Stimulated activated CD4-positive, alpha-beta T cell treated with anti-CD3 and anti-CD28 coated beads, Interleukin-12 subunit alpha, Interleukin-12 subunit beta, amount 100 ng/mL, for 48 hours (primary cell): ENCODE data around the gene ID1.
"Not testable (repeated sequence)": the region's sequence is repeated elsewhere in the genome, so short reads cannot be mapped to it uniquely, and the experiment has no call there.

ENCODE experiments used
- DNase-seq, 3 donors: peaks; one replicate each; pipeline ENCODE4 v3.0.0-alpha.2; 2020; ENCODE audit warnings: low read depth in 2 of 3, low spot score in 1 of 3

The ID1 gene

DNA sequence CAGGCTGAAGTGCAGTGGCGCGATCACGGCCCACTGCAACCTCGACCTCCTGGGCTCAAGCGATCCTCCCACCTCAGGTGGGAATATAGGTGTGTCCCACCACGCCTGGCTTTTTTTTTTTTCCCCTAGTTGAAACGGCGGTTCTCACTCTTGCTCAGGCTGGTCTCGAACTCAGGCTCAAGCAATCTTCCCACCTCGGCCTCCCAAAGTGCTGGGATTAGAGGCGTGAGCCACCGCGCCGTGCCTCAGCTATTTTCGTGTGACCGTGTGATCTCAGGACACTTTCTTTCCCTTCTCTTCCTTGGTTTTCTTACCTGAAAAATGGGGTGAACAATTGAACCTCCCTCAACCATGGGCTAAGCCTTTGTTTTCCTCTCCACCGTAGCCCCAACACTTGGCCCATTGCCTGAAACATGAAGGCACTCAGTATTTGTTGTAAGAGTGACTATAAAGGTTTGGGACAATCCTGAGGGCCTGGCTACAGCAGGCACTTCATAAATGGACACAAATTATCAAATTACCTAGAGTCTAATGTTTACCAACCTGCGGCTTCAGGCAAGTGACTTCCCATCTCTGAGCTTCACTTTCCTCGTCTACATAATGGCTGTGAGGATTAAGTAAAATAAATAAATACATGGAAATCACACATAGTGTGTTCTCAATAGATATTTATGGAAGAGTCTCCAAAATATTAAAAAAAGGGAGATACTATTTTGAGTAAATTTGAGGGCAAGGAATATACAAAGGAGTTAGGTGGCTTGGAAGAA, 31.4 kb upstream of the ID1 start:
- DNase-seq = no peak

- not testable (repeated sequence) for DNase-seq
Observed at GRCh38 chr20:31574986-31575385, 30.1 kb upstream of the ID1 start.

GRCh38 chr20:31576751-31577150, 28.3 kb upstream of the ID1 start:
- DNase-seq = no peak

DNA sequence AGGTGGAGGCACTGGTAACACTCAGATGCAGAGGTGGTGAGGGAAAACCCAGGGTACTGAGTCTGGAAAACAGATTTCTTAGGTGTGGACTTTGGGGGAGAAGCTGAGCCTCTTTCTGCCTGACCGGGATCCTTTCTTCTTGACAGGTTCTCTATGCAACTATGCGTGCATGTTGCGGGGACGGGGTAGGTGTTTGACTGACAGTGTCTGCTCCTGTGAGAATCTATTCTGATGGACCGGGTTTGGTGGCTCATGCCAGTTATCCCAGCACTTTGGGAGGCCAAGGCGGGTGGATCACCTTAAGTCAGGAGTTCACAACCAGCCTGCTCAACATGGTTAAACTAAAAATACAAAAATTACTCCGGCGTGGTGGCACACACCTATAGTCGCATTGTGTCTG, 27.9 kb upstream of the ID1 start:
- DNase-seq = no peak

GRCh38 chr20:31578448-31579138, 26.5 kb upstream of the ID1 start:
- DNase-seq = no peak

DNA sequence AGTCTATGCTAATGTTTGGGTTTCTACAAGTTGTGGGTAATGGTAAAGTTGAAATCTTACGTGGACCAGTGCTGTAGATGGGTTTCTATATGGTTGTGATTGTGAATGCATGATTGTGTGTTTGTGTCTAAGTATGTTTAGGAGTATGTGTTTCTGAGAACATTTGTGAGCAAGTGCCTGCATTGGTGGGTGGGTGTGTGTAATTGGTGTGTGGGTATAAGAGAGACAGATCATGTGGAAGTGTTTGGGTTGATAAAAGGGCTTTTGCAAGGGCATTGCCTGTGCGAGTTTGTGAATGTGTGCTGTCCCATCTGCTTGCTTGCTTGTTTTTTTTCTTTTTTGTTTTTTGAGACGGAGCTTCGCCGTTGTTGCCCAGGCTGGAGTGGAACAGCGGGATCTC, 25.8 kb upstream of the ID1 start:
- no peak for DNase-seq

DNA sequence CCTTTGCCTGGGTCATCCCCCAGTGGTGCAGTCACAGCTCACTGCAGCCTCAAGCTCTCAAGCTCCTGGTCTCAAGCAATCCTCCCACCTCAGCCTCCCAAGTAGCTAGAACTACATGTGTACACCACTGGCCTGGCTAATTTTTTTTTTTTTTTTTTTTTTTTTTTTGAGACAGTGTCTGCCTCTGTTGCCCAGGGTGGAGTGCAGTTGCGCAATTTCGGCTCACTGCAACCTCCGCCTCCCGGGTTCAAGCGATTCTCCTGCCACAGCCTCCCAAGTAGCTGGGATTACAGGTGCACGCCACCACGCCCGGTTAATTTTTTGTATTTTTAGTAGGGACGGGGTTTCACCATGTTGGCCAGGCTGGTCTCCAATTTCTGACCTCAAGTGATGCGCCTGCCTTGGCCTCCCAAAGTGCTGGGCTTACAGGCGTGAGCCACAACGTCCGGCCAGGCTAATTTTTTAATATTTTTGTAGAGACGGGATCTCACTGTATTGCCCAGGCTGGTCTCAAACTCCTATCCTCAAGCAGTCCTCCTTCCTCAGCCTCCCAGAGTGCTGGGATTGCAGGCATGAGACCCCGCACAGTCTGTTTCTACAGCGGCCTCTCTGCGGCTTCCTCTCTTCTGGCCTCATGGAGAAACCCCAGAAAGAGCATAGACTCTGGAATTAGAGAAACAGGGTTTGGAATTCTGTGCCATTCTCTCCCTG, 25.0 kb upstream of the ID1 start:
- DNase-seq = not testable (repeated sequence)

GRCh38 chr20:31580706-31581105, 24.4 kb upstream of the ID1 start:
- DNase-seq = no peak

DNA sequence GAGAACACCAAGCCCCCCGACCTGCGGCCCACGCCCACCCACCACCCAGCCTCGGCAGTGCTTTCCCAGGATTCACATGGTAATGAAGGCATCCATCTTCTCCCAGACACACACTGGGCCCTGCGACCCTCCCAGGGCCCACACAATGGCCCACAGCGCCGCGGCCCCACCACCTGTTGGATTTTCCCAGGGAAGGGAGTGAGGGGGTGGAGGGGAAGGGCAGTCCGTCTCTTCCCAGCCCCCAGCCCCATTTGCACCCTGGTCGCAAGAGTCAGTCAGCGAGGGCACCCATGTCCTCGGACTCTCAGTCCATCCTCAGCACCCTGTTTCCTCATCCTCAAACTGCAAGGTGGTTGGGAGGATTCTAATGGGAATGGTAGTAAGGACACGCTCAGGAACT, 23.7 kb upstream of the ID1 start:
- DNase-seq = no peak

DNA sequence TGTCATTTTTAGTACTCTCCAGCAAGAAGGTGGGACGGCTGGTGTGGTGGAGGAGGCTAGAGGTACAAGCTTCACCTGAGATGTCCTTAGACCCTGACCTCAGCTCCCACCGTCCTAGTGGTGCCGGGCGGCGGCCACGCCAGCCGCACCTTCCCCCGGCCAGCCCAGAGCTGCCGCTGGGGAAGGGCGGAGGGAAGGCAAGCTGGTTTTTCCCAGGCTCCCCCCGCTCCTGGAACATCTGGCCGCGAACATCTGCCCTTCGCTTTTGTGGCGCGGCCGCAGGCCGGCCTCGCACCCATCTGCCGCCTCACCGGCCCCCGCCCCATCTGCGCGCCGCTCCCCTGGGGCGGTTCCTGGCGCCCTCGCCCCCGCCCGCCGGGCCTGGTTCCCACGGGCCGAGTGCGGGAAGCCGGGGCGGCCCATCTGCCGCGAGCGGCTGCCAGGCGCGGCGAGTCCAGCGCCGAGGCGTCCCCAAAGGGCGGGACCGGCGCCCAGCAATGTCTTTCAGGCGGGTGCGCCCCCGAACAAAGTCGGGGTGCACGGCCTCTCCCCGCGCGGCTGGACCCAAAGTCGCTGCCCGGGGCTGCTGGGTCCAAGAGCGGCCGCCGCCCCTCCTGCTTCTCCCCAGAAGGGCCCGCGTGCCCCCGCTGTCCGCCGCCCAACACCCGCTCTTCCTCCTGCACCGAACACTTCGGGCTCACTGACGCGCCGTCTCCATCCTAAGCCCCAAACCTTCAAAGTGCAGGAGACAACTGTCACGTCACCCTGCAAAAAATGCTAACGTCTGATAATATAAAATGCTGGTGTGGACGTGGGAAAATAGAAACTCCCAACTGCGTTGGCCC, 17.3 kb upstream of the ID1 start:
- DNase-seq = no peak

GRCh38 chr20:31590717-31591225, 14.3 kb upstream of the ID1 start:
- no peak for DNase-seq

DNA sequence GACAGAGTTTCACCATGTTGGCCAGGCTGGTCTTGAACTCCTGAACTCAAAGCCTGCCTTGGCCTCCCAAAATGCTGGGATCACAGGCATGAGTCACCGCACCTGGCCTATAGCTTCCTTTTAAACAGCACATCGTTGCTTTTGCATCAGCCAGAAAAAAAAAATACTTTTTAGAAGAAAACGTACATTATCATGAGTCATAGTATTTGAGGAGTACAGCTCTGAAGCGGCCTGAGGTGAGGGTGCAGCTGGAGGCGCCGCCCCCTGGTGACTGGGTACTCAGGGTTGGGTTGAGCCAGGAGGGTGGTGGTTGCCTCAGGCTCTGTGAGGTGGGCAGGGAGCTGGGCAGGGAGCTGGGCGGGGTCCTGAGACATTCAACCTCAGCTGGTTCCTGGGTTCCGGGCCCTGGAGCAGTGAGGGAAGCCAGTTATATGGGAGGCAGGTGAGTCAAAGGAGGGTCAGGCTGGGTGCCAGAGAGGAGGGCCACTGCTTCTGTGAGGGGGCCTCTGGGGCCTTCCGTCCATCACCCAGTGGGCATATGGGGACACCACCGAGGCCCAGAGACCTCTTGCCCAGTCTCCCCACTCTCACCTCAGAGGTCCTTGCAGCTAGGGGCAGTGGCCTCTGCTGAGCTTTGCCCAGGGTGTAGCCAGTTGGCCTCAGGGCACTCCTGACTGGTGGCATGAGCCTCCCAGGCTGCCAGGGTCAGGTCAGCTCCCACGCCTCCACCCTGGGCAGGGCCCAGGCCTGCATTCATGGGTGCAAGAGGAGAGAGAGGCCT, 11.7 kb upstream of the ID1 start:
- no peak for DNase-seq

GRCh38 chr20:31594002-31594557, 11.0 kb upstream of the ID1 start:
- DNase-seq = no peak

DNA sequence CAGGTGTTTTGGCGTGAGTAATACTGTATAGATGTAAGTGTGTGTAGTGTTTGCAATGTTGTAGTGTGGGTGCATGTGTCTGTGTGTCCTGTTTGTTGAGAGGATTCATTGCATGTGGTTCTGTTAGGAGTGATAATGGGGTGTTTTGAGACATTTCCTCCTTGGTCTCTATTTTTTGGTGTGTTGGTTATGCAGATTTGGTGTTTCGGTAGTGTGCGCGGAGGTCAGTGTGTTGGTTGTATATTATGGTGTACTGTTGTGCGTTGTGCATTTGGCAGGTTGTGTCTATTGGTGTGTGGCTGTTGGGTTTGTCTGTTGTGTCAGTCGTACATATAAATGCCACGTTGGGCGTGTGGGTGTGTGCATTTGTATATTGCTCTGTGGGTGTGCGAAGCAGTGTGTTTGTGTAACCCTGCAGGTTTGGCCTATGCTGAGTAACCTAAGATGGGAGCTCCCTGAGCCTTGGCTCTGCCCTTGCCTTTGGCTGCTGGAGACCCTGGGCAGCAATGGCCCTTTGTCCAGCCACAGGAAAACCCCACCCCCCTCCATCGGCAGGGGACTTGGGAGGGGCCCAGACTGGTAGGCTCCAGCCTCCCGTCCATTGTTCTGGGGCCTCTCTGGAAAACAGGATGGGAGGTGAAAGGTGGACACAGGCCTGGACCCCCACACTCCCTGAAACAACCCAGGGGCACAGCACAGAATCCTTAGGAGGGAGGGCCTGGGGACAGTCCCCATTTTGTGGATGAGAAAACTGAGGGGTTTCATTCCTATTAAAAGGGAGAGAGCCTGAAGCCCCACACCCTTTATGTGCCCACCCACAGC, 10.3 kb upstream of the ID1 start:
- DNase-seq = no peak

- DNase-seq = no peak
Observed at GRCh38 chr20:31595380-31595653, 9.8 kb upstream of the ID1 start.

DNA sequence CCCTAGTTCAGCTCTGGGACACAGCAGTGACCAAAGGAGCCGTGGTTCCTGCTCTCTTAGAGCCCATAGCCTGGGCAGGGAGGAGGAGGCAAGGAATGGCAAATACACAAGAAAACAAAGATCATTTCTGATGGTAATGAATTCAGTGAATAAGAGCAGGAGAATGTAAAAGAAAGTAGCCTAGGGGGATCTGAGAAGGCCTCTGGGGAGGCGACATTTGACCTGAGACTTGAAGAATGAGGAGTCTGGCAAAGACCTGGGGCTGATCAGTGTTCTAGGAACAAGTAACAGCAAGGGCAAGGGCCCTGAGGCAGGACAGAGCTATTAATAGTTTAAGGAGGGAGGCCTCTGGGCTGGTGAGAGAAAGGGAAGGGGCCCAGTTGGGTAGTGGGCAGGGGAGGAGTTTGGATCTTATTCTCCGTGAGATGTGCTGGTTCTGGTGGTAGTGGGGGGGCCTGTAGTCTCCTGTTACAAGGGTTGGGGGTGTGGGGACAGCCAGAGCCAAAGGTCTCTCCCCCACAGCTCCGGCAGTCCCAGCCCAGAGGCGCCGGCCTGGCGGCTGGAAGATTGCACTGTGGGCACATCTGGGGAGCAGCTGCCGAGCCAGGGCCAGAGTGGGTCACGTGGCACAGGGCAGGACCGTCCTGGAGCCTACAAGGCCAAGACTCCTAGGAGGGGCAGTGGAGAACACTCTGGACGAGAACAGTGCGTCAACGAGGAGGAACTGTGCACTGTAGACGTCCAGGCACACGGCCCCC, 9.3 kb upstream of the ID1 start:
- no peak for DNase-seq

GRCh38 chr20:31596412-31596715, 8.7 kb upstream of the ID1 start:
- not testable (repeated sequence) for DNase-seq

GRCh38 chr20:31596831-31597480, 8.1 kb upstream of the ID1 start:
- DNase-seq = no peak
